GM18517 (cell line): ENCODE results near the gene CCDC183.
"Not testable (repeated sequence)": the region's sequence is repeated elsewhere in the genome, so short reads cannot be mapped to it uniquely, and the experiment has no call there.

ENCODE experiments used
- ATAC-seq: cut with Tn5 transposase; IDR thresholded peaks from one replicate; pipeline ENCODE4 v1.9.1; 2021; ENCODE audit warnings: mild to moderate bottlenecking, moderate library complexity; ENCODE audit not compliant: unreplicated experiment

The CCDC183 gene

GRCh38 chr9:136799079-136799853 is 3.1 kb downstream of the CCDC183 start:
- ATAC-seq, result no peak

- ATAC-seq, result no peak
Observed at GRCh38 chr9:136799854-136800657, 3.9 kb downstream of the CCDC183 start.

GRCh38 chr9:136802321-136802720 is 6.2 kb downstream of the CCDC183 start:
- no peak for ATAC-seq

DNA sequence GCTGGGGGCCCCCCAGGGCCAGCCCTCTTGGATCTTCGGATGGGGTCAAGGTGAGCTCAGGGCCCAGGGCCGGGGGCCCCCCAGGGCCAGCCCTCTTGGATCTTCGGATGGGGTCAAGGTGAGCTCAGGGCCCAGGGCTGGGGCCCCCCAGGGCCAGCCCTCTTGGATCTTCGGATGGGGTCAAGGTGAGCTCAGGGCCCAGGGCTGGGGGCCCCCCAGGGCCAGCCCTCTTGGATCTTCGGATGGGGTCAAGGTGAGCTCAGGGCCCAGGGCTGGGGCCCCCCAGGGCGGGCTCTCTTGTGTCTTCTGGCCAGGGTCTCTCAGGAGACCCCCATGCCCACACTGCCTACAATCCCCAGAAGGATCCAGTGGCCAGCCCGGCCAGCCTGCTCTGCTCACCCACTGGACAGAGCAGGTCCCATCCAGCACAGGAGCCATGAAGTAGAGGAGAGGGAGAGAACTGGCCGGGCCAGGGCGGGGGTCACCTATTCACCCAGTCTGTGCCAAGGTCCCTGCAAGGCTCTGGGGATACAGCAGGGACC is 6.9 kb downstream of the CCDC183 start:
- ATAC-seq, result not testable (repeated sequence)

DNA sequence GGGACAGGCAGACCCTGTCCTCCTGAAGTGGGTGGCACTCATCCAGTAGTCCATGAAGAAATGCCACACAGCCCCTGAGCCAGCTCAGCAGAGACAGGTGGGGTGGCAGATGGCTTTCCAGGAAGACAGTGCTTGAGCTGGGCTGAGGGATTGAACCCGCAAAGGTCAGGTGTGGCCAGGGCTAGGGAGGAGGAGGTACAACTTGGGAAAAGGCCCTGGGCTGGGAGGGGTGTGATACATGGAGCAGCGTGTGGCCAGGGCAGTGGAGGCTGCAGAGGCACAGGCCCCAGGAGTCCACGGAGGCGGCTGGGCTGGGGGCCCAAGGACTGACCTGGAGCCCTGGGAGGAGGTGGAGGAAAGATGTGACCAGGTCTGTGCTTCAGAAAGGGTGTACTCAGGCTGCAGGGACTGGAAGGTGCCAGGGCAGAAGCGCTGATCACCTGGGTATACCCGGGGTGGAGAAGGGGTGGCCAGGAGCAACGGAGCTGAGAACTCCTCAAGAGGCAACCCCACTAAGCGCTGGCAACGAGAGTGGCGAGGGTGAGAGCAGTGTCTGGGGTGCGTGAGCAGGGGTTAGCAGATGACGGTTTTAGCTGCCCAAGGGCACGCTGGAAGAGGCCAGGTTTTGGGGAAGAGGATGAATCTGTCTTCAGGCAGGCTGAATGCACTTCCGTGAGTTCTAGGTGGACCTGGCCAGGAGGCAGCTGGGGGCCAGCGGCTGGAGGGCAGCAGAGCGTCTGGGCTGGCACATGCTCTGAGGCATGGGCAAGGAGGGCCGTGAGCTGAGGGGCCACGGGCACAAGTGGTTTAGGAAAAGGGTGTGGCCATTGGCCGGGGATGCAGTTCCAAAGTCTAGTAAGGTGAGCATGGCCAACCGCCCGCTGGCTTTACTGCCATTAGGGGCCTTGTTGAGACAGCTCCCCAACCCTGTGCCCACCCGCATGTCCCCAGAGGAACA is 7.7 kb downstream of the CCDC183 start:
- no peak for ATAC-seq

DNA sequence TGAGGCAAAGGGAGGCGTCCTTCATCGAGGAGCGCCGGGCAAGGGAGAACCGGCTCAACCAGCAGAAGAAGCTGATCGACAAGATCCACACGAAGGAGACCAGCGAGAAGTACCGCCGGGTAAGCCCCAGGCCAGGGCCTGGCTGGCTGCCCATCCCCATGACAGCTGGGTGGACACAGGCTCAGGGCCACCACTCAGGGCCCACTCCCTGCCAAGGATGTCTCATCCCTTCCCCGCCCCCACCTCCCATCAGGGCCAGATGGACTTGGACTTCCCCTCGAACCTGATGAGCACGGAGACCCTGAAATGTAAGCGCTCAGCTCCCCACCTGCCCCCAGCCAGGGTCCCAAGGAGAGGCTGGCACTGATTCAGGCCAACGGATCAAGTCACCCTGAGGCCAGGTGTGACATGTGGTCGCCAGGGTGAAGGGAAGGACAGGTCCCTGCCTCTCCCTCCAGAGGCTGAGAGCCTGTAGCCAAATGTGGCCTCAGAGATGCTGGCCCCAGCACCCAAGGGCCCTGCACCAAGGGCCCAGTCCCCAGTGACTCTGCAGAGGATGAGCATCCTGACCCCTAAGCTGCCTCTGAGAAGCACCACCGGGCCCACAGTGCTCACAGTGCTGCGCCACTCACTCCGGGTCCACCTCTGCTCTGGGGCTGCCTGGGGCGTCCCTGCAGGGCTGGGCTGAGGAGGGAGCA is 8.5 kb downstream of the CCDC183 start:
- no peak for ATAC-seq

GRCh38 chr9:136805207-136805740 is 9.1 kb downstream of the CCDC183 start:
- no peak for ATAC-seq

DNA sequence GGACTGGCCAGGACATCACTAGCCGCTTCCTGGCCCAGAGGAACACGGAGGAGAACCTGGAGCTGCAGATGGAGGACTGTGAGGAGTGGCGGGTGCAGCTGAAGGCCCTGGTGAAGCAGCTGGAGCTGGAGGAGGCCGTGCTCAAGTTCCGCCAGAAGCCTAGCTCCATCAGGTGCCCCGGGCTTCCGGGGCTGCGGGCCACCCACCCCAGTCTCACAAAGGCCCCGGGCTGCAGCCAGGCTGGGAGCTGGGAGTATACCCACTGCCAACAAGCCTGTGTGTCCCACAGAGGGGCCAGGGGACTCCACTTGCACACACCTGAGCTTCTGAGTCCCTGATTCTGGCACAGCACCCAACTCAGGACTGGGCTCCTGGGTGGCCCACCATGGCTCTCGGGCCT is 9.9 kb downstream of the CCDC183 start:
- no peak for ATAC-seq

DNA sequence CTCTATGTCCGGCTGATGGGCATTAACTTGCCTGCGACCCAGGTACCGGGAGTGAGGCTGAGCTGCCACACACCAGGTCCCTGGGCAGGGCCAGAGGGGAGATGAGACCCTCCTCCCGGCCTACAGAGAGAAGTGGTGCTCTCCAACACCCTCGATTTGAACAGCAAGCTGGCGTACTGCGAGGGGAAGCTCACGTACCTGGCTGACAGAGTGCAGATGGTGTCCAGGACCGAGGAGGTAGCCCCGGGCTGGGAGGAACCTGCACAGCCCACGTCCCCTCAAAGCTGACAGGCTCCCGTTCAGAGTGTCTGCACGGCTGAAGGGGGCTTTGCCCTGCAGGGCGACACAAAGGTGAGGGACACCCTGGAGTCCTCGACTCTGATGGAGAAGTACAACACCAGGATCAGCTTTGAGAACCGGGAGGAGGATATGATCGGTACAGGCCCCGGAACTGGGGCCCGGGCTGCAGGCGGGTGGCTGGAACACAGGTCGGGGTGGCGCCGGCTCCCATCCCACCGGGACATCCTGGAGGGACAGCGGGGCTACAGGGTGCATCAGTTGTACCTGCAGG is 10.6 kb downstream of the CCDC183 start:
- no peak for ATAC-seq

DNA sequence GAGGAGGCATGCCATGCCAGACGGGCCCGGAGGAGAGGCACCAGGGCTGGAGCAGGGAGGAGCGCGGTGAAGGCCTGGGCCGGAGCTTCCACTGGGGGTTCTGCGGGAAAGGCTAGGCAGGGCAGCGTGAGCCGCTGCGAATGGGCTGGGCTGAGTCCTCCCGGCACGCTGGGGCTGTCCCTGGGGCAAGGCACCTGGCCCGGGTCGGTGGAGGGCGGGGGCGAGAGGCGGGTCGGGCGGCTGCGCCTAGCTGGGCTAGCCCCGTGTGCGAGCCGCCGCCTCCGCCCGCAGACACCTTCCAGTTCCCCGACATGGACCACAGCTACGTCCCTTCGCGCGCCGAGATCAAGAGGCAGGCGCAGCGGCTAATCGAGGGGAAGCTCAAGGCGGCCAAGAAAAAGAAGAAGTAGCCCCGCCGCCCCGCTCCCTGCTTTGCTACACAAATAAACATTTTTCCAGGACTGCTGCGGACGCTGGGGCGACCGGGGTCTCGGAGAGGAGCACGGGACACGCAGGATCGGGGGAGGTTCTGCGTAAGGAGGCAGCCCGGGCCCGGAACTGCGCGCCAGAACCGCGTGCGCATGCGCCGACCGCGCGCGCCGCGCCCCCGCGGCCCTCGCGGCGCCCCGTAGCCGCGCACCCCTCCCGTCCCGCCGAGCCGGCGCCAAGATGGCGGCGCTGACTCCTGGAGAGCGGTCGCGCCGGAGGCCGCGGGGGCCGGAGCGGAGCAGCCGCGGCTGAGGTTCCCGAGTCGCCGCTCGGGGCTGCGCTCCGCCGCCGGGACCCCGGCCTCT is 11.3 kb downstream of the CCDC183 start, which contains the start of gene RABL6:
RABL6 (plus strand) TSS at position 668 of the 794 bp plus-strand sequence. CDS start 249 bp downstream, outside the sequence.
- ATAC-seq, result peak; percentile 71

DNA sequence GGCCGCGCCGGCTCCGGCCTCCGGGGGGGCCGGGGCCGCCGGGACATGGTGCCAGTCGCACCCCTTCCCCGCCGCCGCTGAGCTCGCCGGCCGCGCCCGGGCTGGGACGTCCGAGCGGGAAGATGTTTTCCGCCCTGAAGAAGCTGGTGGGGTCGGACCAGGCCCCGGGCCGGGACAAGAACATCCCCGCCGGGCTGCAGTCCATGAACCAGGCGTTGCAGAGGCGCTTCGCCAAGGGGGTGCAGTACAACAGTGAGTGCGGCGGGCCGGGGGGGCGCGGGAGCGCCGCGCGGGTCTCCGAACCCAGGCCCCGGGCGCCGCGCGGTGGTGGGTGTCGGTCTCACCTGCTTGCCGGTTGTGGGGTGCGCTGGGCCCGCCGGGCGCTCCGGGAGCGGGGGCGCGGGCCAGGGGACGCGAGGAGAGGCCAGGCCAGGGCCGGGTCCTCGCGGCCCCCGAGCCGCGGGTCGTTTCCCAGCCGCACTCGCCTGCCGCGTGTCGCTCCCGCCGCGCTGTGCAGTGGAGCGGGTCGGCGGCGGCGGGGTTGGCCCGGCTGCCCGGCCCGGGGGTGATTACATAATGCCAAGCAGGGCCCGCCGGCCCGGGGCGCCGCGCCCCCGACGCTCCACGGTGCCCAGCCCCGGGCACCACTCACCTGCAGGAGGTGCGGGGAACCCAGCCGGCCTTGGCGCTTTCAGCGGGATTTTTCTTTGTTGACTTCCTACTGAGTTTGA is 12.1 kb downstream of the CCDC183 start:
- peak; percentile 22 for ATAC-seq

- no peak for ATAC-seq
Observed at GRCh38 chr9:136808806-136809158, 12.6 kb downstream of the CCDC183 start.

DNA sequence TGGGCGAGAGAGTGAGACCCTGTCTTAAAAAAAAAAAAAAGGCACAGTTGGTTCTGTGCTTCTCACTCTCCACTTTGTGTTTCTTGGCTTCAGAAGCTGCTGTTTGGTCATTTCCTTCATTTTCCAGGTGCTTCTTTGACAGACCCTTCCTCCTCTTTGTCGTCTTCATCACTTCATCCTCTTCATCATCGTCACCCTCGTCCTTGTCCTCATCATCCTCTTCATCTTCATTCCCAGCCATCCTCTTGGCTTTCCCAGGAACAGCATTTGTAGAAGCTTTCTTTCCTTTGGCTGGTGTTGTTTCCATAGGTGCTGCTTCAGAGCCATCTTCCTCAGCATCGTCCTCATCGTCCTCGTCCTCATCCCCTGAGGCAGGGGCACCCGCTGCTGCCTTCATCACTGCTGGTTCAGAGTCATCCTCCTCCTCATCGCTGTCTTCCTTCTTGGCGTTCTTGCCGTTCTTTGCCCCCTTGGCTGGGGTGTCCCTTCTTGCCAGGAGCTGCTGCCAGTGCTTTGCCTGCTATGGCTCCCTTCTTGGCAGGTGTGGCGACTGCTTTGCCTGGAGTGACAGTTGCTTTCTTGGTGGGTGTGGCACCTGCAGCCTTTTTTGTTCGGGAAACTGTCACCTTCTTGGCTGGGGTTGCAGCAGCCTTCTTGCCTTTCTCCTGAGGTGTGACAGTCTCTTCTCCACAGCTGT is 18.7 kb downstream of the CCDC183 start:
- no peak for ATAC-seq

- ATAC-seq, result no peak
Observed at GRCh38 chr9:136815422-136815782, 19.3 kb downstream of the CCDC183 start.

DNA sequence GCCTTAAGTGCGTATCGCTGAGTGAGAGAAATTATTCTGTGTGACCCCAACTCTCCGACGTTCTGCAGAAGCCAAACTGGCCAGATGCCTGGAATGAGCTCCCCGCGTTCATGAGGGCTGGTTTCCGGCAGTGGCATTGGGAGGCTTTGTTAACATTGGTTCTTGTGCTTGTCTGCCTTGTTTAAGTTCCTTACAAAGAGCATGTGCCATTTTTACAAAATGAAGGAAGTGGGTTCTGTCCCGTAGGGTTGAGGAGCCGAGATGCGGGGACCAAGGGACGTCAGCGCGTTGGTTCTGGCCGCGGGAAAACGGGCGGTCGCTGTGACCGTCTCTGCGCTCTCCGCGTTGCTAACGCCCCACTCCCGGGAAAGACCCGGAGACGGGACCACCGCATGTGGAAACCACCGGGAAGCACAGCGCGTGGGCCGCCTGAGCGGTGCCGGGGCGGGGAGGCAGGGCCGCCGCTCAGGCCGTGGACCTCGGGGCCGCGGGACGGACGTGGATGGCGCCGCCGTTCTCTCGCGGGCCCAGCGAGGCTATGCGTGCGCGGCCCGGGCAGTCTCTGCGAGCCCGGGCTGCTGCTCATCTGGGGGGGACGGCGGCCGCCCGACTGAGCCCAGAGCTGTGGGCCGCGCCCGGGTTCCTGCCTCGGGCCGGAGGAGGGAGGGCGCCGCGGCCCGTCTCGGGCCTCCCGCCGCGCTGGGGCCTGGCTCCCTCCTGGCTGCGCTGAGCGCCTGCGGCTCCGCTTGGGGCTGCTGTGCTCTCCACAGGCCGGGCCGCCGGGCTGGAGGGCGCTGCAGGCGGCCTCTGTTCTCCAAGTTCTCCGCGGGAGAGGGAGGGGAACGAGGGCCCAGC is 25.1 kb downstream of the CCDC183 start:
- no peak for ATAC-seq

- no peak for ATAC-seq
Observed at GRCh38 chr9:136821826-136822544, 25.8 kb downstream of the CCDC183 start.
